ENCODE results near the gene PRC1.
"Not testable (repeated sequence)": the region's sequence is repeated elsewhere in the genome, so short reads cannot be mapped to it uniquely, and the experiment has no call there.

Gene PRC1

DNA sequence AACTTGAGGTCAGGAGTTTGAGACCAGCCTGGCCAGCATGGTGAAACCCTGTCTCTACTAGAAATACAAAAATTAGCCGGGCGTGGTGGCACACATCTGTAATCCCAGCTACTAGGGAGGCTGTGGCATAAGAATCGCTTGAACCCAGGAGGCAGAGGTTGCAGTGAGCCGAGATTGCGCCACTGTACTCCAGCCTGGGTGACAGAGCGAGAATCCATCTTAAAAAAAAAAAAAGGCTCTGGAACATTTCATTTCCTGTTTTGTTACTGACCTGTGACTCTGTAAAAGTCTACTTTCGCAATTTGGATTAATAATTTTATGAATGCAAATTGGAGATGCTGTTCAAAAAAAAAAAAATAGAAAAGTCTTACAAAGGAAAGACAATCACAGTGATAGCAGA is 66.2 kb downstream of the PRC1 start:
- not testable (repeated sequence) for H3K36me3 ChIP-seq (ENCODE audit: insufficient read depth, low read depth, low read length); H3K4me1 ChIP-seq (ENCODE audit: insufficient read depth, low read length); H3K27me3 ChIP-seq (ENCODE audit: insufficient read depth, low read length); H3K27ac ChIP-seq (ENCODE audit: low read length); H3K9ac ChIP-seq (ENCODE audit: low read depth, low read length); H3K9me3 ChIP-seq (ENCODE audit: insufficient read depth, low read depth, low read length); H3K4me3 ChIP-seq (ENCODE audit: low read length)

DNA sequence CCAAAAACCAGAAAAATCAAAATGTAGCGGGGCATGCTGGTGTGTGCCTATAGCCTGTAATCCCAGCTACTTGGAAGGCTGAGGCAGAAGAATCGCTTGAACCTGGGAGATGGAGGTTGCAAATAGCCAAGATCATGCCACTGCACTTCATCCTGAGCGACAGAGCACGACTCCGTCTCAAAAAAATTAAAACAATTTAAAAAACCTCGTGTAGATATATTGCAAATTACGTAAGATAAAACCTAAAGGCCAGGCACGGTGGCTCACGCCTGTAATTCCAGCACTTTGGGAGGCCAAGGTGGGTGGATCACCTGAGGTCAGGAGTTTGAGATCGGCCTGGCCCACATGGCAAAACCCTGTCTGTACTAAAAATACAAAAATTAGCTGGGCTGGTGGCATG is 67.6 kb downstream of the PRC1 start:
- H3K9me3 ChIP-seq (ENCODE audit: insufficient read depth, low read depth, low read length); H3K36me3 ChIP-seq (ENCODE audit: insufficient read depth, low read depth, low read length); H3K9ac ChIP-seq (ENCODE audit: low read depth, low read length); H3K4me1 ChIP-seq (ENCODE audit: insufficient read depth, low read length); H3K27me3 ChIP-seq (ENCODE audit: insufficient read depth, low read length); H3K27ac ChIP-seq (ENCODE audit: low read length); H3K4me3 ChIP-seq (ENCODE audit: low read length): not testable (repeated sequence)

DNA sequence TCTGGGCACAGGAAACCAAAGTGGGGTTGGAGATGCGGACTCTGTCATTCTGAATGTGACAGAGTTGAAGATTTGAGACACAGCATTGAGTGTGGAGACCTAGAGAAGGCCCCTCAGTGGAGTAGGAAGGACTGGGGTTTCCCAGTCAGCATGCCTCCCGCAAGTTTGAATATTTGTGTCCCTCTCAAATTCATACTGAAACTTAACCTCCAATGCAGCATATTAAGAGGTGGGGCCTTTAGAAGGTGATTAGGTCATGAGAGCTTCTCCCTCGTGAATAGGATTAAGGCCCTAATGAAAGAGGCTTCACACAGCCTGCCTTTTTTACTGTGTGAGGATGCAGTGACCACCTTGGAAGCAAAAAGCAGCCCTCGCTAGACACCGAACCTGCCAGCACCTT is 70.0 kb downstream of the PRC1 start:
- Histone ChIP-seq H3K4me3 (ENCODE audit: low read length) (no peak overlapping the region), H3K9ac (ENCODE audit: low read depth, low read length) (no peak overlapping the region), H3K27me3 (ENCODE audit: insufficient read depth, low read length) (no peaks in the 10 kb centered on the region)

GRCh38 chr15:90922712-90923322 is 71.5 kb downstream of the PRC1 start:
- not testable (repeated sequence) for H3K27ac ChIP-seq (ENCODE audit: low read length); H3K27me3 ChIP-seq (ENCODE audit: insufficient read depth, low read length); H3K9ac ChIP-seq (ENCODE audit: low read depth, low read length); H3K4me3 ChIP-seq (ENCODE audit: low read length); H3K9me3 ChIP-seq (ENCODE audit: insufficient read depth, low read depth, low read length); H3K4me1 ChIP-seq (ENCODE audit: insufficient read depth, low read length)
- peaks cover 17% of the 10 kb centered on the region for H3K36me3 ChIP-seq (ENCODE audit: insufficient read depth, low read depth, low read length)

More for the DNA sequence above, 70.0 kb downstream of the PRC1 start:
- Histone ChIP-seq H3K36me3 (ENCODE audit: insufficient read depth, low read depth, low read length) (peaks cover 10% of the 10 kb centered on the region; the same call in 1 of the 2 replicates), H3K27ac (ENCODE audit: low read length) (no peak overlapping the region), H3K4me1 (ENCODE audit: insufficient read depth, low read length) (no peaks in the 10 kb centered on the region), H3K9me3 (ENCODE audit: insufficient read depth, low read depth, low read length) (no peaks in the 10 kb centered on the region)

DNA sequence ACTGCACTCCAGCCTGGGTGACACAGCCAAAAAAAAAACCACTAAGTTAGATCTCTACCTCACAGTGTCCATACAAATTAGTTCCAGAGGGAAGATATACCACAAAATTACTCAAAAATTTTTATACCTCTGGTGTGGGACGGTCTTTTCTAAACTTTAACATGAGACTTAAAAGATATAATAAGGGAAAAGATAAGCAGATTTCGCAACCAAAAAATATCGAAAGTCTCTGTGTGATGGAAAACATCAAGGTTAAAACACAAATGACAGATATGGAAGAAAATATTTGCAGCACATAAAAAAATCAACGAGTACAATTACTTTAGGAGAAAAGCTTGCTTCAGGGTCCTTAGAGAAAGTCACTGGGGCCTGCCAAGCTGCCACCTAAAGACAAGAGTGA is 72.4 kb downstream of the PRC1 start:
- no peaks in the 10 kb centered on the region for H3K9me3 ChIP-seq (ENCODE audit: insufficient read depth, low read depth, low read length)
- no peak overlapping the region for H3K9ac ChIP-seq (ENCODE audit: low read depth, low read length)
- no peaks in the 10 kb centered on the region for H3K4me1 ChIP-seq (ENCODE audit: insufficient read depth, low read length)
- no peak overlapping the region for H3K27ac ChIP-seq (ENCODE audit: low read length)
- no peak overlapping the region for H3K4me3 ChIP-seq (ENCODE audit: low read length)
- H3K36me3 ChIP-seq (ENCODE audit: insufficient read depth, low read depth, low read length): peaks cover 17% of the 10 kb centered on the region
- no peaks in the 10 kb centered on the region for H3K27me3 ChIP-seq (ENCODE audit: insufficient read depth, low read length)

DNA sequence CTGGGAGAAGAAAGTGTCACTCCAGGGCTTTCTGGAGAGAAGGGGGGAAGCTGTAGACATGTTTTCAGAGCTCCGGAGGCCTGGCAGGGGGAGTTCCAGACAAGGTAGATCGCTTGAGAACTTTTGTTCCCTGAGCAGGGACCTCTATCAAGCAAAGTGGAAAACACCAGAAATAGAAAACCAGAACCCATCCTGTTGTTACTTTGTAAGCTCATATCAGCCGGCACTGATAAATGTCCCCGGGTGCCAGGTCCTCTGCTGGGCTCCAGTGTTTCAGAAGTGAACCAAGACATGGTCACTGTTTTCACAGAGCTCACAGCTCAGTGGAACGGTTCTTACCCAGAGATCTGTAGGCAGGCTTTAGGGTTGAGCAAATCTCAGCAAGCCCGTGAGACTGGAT is 75.5 kb downstream of the PRC1 start:
- Histone ChIP-seq H3K4me1 (ENCODE audit: insufficient read depth, low read length) (no peaks in the 10 kb centered on the region), H3K27ac (ENCODE audit: low read length) (no peak overlapping the region), H3K27me3 (ENCODE audit: insufficient read depth, low read length) (no peaks in the 10 kb centered on the region), H3K4me3 (ENCODE audit: low read length) (no peak overlapping the region), H3K9me3 (ENCODE audit: insufficient read depth, low read depth, low read length) (no peaks in the 10 kb centered on the region), H3K36me3 (ENCODE audit: insufficient read depth, low read depth, low read length) (peaks cover 17% of the 10 kb centered on the region), H3K9ac (ENCODE audit: low read depth, low read length) (no peak overlapping the region)

GRCh38 chr15:90918034-90918788 is 76.1 kb downstream of the PRC1 start:
- Histone ChIP-seq H3K9me3 (ENCODE audit: insufficient read depth, low read depth, low read length) (no peaks in the 10 kb centered on the region), H3K4me3 (ENCODE audit: low read length) (no peak overlapping the region), H3K4me1 (ENCODE audit: insufficient read depth, low read length) (no peaks in the 10 kb centered on the region), H3K9ac (ENCODE audit: low read depth, low read length) (no peak overlapping the region), H3K27ac (ENCODE audit: low read length) (no peak overlapping the region), H3K27me3 (ENCODE audit: insufficient read depth, low read length) (no peaks in the 10 kb centered on the region), H3K36me3 (ENCODE audit: insufficient read depth, low read depth, low read length) (peaks cover 20% of the 10 kb centered on the region)

DNA sequence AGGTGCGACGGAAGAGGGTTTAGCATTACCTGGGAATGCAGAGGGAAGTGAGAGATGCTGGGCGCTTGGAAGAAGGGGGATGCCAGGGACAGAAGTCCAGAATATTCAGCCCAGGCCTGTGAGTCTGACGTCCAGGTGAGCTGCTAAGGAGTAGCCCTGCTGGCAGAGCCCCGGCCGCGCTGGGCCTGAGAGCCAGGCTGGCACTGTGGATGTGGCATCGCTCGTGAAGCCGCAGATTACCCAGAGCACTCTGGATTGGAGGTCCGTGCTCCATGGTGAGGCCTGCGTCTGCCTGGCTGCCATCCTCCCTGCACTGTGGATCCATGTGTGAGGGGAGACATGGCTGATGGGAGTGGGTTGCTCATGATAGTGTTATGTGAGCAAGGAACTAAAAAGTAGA is 76.8 kb downstream of the PRC1 start:
- H3K4me1 ChIP-seq (ENCODE audit: insufficient read depth, low read length): no peaks in the 10 kb centered on the region
- H3K9ac ChIP-seq (ENCODE audit: low read depth, low read length): no peak overlapping the region
- no peaks in the 10 kb centered on the region for H3K9me3 ChIP-seq (ENCODE audit: insufficient read depth, low read depth, low read length)
- peaks cover 25% of the 10 kb centered on the region for H3K36me3 ChIP-seq (ENCODE audit: insufficient read depth, low read depth, low read length)
- H3K27me3 ChIP-seq (ENCODE audit: insufficient read depth, low read length): no peaks in the 10 kb centered on the region
- H3K27ac ChIP-seq (ENCODE audit: low read length): no peak overlapping the region
- no peak overlapping the region for H3K4me3 ChIP-seq (ENCODE audit: low read length)

DNA sequence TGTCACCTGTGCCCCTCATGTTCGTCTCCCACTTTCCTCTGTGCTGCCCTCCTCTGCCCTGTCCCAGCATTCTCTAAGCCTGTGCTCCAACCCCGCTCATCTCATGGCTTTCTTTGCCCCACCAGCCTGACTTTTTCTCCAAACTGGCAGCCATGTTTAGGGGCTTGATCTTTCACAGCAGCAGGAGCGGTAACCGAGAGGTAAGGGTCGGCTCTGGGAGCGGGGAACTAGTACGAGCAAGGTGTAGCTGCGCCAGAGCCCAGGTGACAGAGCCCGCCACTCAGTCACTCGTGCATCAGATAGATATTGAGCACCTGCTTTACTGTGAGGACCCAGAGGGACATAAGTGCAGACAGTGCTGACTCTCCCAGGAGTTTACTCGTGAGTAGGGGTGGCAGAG is 77.9 kb downstream of the PRC1 start:
- Histone ChIP-seq H3K9ac (ENCODE audit: low read depth, low read length) (no peak overlapping the region), H3K27me3 (ENCODE audit: insufficient read depth, low read length) (no peaks in the 10 kb centered on the region), H3K36me3 (ENCODE audit: insufficient read depth, low read depth, low read length) (peaks cover 25% of the 10 kb centered on the region), H3K4me3 (ENCODE audit: low read length) (no peak overlapping the region), H3K4me1 (ENCODE audit: insufficient read depth, low read length) (no peaks in the 10 kb centered on the region), H3K9me3 (ENCODE audit: insufficient read depth, low read depth, low read length) (no peaks in the 10 kb centered on the region), H3K27ac (ENCODE audit: low read length) (no peak overlapping the region)
